AG09309 (cell line): ENCODE results near the gene COPS3.

Experiments used
- DNase-seq: peaks from one replicate; pipeline ENCODE4 v3.0.0-alpha.2; 2010; ENCODE audit warnings: low read depth
- H3K4me3 ChIP-seq: 2 replicates; pipeline ENCODE4 v1.5.1; 2011; ENCODE audit warnings: mild to moderate bottlenecking, low read depth, low read length, moderate library complexity; ENCODE audit not compliant: control insufficient read depth
- CTCF ChIP-seq: IDR thresholded peaks from 2 replicates; pipeline ENCODE4 v1.5.1; 2011; ENCODE audit warnings: mild to moderate bottlenecking, low read depth, low read length, inconsistent platforms; ENCODE audit not compliant: insufficient read depth, control insufficient read depth; ENCODE audit errors: missing control alignments

COPS3 gene

GRCh38 chr17:17322516-17323510 lies 41.8 kb upstream of the COPS3 start:
- TF ChIP-seq CTCF: no peak
- DNase-seq: no peak

GRCh38 chr17:17321356-17322025 lies 40.4 kb upstream of the COPS3 start:
- no peak overlapping the region for H3K4me3 ChIP-seq
- TF ChIP-seq CTCF: no peak
- DNase-seq: no peak

More at GRCh38 chr17:17322516-17323510, 41.8 kb upstream of the COPS3 start:
- no peak overlapping the region for H3K4me3 ChIP-seq

GRCh38 chr17:17320911-17321220 lies 39.8 kb upstream of the COPS3 start:
- H3K4me3 ChIP-seq: no peak overlapping the region
- no peak for DNase-seq
- no peak for TF ChIP-seq CTCF

- DNase-seq: no peak
Observed at GRCh38 chr17:17320188-17320910, 39.3 kb upstream of the COPS3 start.

GRCh38 chr17:17315142-17315821 lies 34.2 kb upstream of the COPS3 start:
- DNase-seq: no peak
- no peak overlapping the region for H3K4me3 ChIP-seq
- no peak for TF ChIP-seq CTCF

More at GRCh38 chr17:17320188-17320910, 39.3 kb upstream of the COPS3 start:
- no peak for TF ChIP-seq CTCF
- H3K4me3 ChIP-seq: no peak overlapping the region
